DND-41 (cell line): ENCODE data around the gene AARSD1.

Source experiments
- EZH2 ChIP-seq: IDR thresholded peaks from 3 replicates; pipeline ENCODE4 v1.6.1; 2012; ENCODE audit warnings: borderline replicate concordance, low read depth, mild to moderate bottlenecking, moderate library complexity, low read length, inconsistent platforms; ENCODE audit not compliant: severe bottlenecking
- TF ChIP-seq, protein P1 (sequence below): IDR thresholded peaks from 2 replicates; pipeline ENCODE4 v1.5.1; 2012; ENCODE audit warnings: borderline replicate concordance, low read length, moderate library complexity, mild to moderate bottlenecking; ENCODE audit not compliant: poor library complexity, severe bottlenecking; ENCODE audit errors: extremely low read depth

DNA sequence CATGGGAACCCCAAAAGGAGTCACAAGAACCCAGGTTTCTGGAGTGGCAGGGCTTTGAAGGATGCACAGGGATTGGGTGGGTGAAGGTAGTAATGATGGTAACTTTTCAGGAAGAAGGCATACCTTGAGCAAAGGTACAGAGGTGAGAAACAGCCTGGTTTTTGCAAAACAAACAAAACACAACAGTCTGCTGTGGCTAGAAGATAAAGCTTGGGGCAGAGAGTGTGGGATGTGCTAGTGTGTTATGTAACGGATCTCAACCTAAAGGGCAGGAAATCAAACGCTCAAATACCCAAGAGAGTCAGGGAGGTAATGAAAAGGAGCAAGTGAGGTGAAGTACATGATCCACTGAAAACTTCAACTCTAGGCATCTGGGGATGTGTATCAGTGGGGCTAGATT lies 11.0 kb upstream of the AARSD1 start:
- TF ChIP-seq, protein P1, sequence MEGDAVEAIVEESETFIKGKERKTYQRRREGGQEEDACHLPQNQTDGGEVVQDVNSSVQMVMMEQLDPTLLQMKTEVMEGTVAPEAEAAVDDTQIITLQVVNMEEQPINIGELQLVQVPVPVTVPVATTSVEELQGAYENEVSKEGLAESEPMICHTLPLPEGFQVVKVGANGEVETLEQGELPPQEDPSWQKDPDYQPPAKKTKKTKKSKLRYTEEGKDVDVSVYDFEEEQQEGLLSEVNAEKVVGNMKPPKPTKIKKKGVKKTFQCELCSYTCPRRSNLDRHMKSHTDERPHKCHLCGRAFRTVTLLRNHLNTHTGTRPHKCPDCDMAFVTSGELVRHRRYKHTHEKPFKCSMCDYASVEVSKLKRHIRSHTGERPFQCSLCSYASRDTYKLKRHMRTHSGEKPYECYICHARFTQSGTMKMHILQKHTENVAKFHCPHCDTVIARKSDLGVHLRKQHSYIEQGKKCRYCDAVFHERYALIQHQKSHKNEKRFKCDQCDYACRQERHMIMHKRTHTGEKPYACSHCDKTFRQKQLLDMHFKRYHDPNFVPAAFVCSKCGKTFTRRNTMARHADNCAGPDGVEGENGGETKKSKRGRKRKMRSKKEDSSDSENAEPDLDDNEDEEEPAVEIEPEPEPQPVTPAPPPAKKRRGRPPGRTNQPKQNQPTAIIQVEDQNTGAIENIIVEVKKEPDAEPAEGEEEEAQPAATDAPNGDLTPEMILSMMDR, result no peak
- no peak for TF ChIP-seq EZH2
